GM18499 (cell line): Measurements from ENCODE around the gene IL20RB.

Source experiments
- ATAC-seq: cut with Tn5 transposase; IDR thresholded peaks from one replicate; pipeline ENCODE4 v1.9.1; 2021; ENCODE audit warnings: moderate number of reproducible peaks; ENCODE audit not compliant: insufficient read depth, unreplicated experiment

IL20RB gene

DNA sequence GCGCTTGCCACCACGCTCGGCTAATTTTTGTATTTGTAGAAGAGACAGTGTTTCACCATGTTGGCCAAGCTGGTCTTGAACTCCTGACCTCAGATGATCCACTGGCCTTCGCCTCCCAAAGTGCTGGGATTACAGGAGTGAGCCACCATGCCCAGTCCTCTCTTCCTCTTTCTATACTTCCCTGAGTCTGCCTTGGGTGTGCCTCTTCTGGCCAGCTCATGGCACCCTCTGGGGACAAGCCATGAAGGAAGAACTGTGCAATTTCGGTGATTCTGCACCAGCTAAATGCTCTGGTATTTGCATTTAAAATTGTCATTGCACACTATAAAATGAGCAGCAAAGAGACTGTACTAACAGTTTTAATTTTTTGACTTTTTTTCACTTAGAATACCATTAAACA is 66.6 kb downstream of the IL20RB start:
- ATAC-seq = no peak

DNA sequence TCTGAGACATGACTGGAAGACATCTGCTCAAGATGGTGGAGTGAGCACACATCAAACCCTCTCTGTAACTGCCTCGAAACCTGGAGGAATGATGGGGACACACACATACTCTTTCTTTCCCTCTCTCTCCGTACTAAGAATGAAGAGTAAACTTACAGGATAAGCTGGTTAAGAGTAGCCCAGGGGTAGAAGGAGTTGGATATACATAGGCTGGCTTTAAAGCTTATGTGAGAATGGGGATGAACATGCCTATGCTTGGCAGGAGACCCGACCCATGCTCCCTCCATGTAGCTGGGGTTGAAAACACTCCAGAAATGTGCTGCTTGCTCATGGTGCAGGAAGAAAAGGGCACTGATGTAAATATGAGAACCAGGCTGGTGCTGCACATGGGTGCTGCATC is 68.9 kb downstream of the IL20RB start:
- no peak for ATAC-seq

DNA sequence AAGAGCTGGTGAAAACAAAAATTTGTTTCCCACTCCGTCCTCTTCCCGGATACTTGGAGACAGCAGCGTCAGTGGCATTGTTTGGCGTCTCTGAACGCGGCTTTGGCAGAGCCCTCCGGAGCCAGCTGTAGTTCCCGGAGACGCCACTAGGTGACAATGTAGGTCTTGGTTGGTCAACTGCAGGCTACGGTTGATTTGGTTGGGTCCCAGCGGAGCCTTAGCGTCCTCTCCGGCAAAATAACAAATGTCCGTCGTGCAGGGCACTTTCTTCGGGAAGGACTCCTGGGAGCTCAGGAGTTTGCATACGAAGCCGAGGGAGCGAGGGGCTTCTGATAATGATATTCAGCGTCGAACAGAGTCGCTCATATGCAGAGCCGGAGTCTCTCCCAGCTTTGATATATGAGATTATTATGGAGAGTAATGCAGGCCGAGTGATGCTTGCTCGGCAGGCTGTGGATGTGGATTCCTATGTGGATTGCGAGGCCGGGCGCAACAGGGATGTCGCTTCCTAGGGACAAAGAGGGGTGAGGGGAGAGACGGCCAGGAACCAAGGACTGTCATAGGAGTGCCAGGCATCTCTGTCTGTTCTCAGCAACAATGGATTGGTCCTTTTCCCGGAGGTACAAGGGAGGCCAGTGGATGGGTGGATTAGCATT is 74.8 kb downstream of the IL20RB start:
- ATAC-seq = no peak

DNA sequence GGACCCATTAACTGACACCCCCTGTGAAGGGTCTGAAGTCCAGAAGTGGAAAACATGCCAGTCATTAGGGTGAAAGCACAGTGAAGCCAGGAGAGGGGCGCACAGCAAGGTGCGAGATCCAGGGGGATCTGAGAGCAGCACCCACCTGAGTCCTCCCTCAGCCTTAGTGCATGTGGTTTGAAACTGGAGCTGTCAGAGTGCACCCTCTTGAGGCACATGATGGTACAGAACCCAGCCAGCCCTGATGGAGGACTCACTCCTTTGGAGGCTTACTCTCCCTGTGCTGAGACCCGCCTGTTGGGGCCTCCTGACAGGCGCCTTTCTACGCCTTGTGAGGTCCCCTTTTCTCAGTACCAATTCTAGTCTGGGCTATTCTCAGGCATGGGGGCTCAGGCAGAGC is 77.8 kb downstream of the IL20RB start:
- no peak for ATAC-seq

DNA sequence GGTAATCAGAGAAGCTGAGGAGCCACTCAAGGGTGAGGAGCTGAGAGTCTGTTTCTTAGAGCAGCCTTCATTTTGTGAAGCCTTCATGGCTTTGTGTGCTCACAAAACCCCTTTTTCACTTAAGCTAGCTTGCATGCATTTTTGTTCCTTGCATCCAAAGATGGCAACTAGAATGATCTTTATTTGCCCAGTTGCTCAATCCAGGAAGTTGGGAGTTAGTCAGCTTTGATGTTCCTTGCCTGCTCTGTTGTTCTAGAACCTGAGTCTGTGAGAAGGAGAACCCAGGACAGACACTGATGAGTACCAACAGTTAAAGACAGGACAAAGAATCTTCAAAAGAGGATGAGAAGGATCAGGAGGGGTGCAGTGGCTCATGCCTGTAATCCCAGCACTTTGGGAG is 81.8 kb downstream of the IL20RB start:
- ATAC-seq = no peak

DNA sequence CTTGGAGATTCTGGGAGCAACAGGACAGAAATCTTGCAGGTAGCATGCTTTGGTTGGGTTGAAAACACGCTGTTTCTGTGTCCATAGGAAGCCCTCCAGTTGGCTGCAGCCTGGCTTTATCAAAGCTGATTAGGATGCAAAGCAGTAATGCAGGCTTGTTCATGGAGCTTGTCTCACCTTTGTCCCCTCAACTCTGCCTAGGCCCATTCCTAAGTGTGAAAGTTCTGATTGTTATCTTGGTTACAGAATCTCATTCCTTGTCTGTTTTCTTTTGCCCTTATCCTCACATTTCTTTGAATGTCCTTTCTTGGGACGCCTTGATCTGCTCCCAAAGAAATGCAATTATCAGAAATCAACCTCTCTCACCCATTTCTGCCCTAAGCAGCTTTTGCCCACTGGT is 83.5 kb downstream of the IL20RB start:
- no peak for ATAC-seq

DNA sequence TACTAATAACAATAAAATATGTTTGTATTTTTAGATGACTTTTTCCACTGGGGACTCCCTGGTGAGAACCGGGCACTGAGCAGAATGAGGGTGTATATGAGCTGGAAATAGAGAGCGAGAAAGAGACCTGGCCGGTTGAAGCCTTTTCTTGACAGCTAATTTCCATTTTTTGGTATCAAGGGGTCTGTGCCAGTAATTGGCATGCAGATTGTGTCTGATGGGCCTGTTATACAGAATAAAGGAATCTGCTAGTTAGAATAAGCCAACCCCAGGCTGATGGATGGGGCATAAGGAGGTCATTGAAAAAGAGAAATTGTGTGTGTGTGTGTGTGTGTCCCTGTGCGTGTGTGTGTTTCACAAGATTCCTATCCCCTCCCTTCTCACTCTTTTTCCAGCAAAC is 83.9 kb downstream of the IL20RB start:
- no peak for ATAC-seq

DNA sequence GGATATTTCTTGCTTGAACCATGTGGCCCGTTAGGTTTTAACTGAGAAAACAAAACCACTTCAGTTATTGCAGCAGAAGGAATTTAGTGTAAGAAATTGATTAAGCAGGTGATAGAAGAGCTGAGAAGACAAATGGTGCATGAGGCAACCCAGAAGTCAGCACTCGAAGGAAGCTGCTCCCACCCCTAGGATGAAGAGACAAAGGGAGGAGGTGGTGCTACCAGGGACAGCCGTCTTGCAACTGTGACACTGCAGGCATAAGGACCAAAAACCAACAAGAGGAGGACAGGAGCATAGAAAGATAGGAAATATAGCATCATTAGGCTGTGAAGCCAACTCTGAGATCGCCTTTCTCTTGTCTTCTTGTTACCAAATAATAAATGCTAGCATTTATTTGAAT is 89.0 kb downstream of the IL20RB start:
- no peak for ATAC-seq

DNA sequence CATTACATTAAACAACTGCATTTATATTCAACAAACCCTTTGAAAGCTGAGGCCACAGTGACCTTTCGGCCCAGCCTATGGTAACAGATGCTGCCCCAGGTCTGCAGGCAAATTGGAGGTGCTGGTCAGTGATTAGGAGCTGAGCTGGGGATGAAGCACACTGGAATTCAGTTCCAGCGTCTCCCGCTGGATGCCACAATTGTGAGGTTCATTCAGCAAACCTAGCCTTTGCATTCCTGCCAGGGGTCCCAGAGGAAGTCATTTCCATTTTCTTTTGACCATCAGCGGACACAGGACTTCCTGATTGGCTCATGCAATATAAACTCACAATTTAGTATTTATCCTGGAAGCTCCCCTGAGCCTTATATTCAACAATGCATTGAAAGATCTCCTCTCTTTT is 89.5 kb downstream of the IL20RB start:
- no peak for ATAC-seq

DNA sequence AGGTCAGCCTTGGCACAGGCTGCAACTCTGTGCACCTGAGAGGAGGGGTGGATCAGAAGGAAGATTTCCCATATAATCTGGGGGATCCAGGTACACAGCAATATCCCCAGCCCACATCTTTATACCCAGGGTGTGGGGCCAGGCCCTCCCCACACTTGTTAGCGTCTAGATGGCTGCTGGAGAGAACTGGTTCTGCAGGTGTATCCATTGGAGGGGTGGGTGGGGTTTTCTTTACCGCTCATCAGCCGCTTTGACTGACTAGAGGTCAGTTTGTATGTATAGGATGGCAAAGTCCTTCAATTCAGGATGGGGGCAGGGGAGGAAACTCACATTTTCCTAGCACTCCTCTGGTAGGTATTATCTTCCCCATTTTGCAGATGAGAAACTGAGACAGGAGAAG is 92.5 kb downstream of the IL20RB start:
- no peak for ATAC-seq

DNA sequence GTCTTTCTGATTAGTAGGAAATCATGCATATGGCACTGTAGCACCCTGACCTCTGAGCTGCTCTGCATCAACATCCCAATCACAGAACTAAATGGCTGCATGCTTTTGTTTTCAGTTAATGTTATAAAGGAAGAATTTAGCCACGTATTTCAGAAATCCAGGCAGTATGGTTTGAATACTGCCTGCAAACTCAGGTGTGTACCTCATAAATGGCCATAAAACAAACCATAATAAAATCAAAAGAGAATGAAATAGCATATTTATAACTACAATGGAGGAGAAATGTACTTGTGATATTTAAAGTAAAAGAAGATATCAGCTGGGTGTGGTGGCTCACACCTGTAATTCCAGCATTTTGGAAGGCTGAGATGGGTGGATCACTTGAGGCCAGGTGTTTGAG is 94.5 kb downstream of the IL20RB start:
- ATAC-seq = no peak
